OCI-LY7 (cell line): ENCODE data around the gene ACSS2. TPM values are rescaled to one million over a fixed set of nuclear protein-coding genes. Genes with fewer than 3 reads are reported as not detected.

ENCODE experiments used
- BruUV-seq: library from RNA; stranded (reverse); fragments of 400-500 nt; replicated peaks from 2 replicates; lab custom pipeline; 2021; lab: Mats Ljungman, UMichigan
- CTCF ChIA-PET: fragments of 300-600 bp; sonication (Branson Sonifier 250); formaldehyde crosslinking; loops from one replicate; lab custom pipeline; 2022; ENCODE audit warnings: antibody characterized with exemption; ENCODE audit not compliant: unreplicated experiment; lab: Charles Lee
- POLR2A ChIA-PET: fragments of 300-600 bp; sonication (Branson Sonifier 250); formaldehyde crosslinking; loops from one replicate; lab custom pipeline; 2022; ENCODE audit warnings: antibody characterized with exemption; lab: Charles Lee
- DNase-seq: peaks from one replicate; pipeline ENCODE4 v3.0.0-alpha.2; 2015; ENCODE audit warnings: low spot score
- H2AFZ ChIP-seq: fragments of 200-600 bp; sonication (generic), shearing (Covaris generic); 2 replicates; pipeline ENCODE4 v1.6.1; 2014; ENCODE audit warnings: mild to moderate bottlenecking, antibody characterized with exemption, low read length, moderate library complexity
- H3K27ac ChIP-seq: fragments of 200-600 bp; sonication (generic); 2 replicates; pipeline ENCODE4 v1.5.1; 2014; ENCODE audit warnings: mixed run types, low read depth, mild to moderate bottlenecking, moderate library complexity, low read length, inconsistent platforms; ENCODE audit not compliant: poor library complexity, severe bottlenecking
- H3K36me3 ChIP-seq: fragments of 200-600 bp; sonication (generic); 2 replicates; pipeline ENCODE4 v1.6.1; 2014; ENCODE audit warnings: mild to moderate bottlenecking, antibody characterized with exemption, low read length, moderate library complexity, mixed read lengths; ENCODE audit not compliant: insufficient read depth
- H3K4me1 ChIP-seq: fragments of 200-600 bp; sonication (generic); 2 replicates; pipeline ENCODE4 v1.5.1; 2014; ENCODE audit warnings: mild to moderate bottlenecking, low read length; ENCODE audit not compliant: insufficient read depth, poor library complexity, severe bottlenecking
- H3K4me2 ChIP-seq: fragments of 200-600 bp; sonication (generic); 2 replicates; pipeline ENCODE4 v1.6.1; 2014; ENCODE audit warnings: mild to moderate bottlenecking, low read length
- H3K4me3 ChIP-seq: fragments of 200-600 bp; sonication (generic); 2 replicates; pipeline ENCODE4 v1.5.1; 2014; ENCODE audit warnings: mild to moderate bottlenecking, low read depth, low read length; ENCODE audit not compliant: poor library complexity, severe bottlenecking
- H3K79me2 ChIP-seq: fragments of 200-600 bp; sonication (generic); 2 replicates; pipeline ENCODE4 v1.6.1; 2016; ENCODE audit warnings: low read depth, mild to moderate bottlenecking, low read length, moderate library complexity, mixed read lengths; ENCODE audit not compliant: insufficient read depth
- H3K9me2 ChIP-seq: fragments of 200-600 bp; sonication (generic); 2 replicates; pipeline ENCODE4 v1.6.1; 2016; ENCODE audit warnings: mild to moderate bottlenecking, low read length, mixed read lengths; ENCODE audit not compliant: insufficient read depth
- H3K9me3 ChIP-seq: fragments of 200-600 bp; sonication (generic); 2 replicates; pipeline ENCODE4 v1.6.1; 2014; ENCODE audit warnings: mild to moderate bottlenecking, mixed run types, low read length, mixed read lengths
- H4K20me1 ChIP-seq: fragments of 200-600 bp; sonication (generic); 2 replicates; pipeline ENCODE4 v1.6.1; 2014; ENCODE audit warnings: mild to moderate bottlenecking, antibody characterized with exemption, low read length, moderate library complexity, mixed read lengths; ENCODE audit not compliant: insufficient read depth
- EZH2phosphoT487 ChIP-seq: fragments of 200-600 bp; sonication (generic); IDR thresholded peaks from 2 replicates; pipeline ENCODE4 v1.6.1; 2018; ENCODE audit warnings: low read depth, borderline replicate concordance, mild to moderate bottlenecking, mixed run types, antibody characterized with exemption, low read length, moderate library complexity, mixed read lengths
- intact Hi-C: fragments of 100-400 bp; cut with micrococcal nuclease; formaldehyde crosslinking; loops from one replicate; pipeline ENCODE4 v1.10.0; 2022; ENCODE audit not compliant: unreplicated experiment
- total RNA-seq, 2 experiments: library from RNA; depleted of rRNA in 1 of 2; stranded (reverse); fragments of >200 nt in 1 of 2; shearing (Covaris generic) in 1 of 2; gene quantifications; 2 replicates each; pipeline ENCODE4 v1.2.3, GENCODE V29; 2014 to 2022
- TF ChIP-seq, protein P1 (sequence below): fragments of 200-600 bp; sonication (generic); conservative IDR thresholded peaks from 2 replicates; pipeline ENCODE4 v1.5.1; 2014; ENCODE audit warnings: mild to moderate bottlenecking, antibody characterized with exemption, low read length, moderate library complexity, mixed read lengths

ACSS2 gene
- total RNA-seq, 2 experiments from 2014 or later: 18.2 to 21.4 TPM

GRCh38 chr20:34965051-34965450 is 88.6 kb downstream of the ACSS2 start:
- intact Hi-C loops: no loop called here
- Histone ChIP-seq H2AFZ (no peak overlapping the region), H3K9me3 (no peaks in the 10 kb centered on the region), H3K27ac (no peak overlapping the region), H3K36me3 (no peaks in the 10 kb centered on the region), H3K4me1 (peaks cover 5% of the 10 kb centered on the region), H3K4me3 (no peak overlapping the region), H3K79me2 (no peaks in the 10 kb centered on the region), H3K4me2 (no peak overlapping the region), H4K20me1 (no peaks in the 10 kb centered on the region), H3K9me2 (no peaks in the 10 kb centered on the region)
- CTCF ChIA-PET: no interaction called here
- no peak for TF ChIP-seq EZH2phosphoT487
- TF ChIP-seq, protein P1, sequence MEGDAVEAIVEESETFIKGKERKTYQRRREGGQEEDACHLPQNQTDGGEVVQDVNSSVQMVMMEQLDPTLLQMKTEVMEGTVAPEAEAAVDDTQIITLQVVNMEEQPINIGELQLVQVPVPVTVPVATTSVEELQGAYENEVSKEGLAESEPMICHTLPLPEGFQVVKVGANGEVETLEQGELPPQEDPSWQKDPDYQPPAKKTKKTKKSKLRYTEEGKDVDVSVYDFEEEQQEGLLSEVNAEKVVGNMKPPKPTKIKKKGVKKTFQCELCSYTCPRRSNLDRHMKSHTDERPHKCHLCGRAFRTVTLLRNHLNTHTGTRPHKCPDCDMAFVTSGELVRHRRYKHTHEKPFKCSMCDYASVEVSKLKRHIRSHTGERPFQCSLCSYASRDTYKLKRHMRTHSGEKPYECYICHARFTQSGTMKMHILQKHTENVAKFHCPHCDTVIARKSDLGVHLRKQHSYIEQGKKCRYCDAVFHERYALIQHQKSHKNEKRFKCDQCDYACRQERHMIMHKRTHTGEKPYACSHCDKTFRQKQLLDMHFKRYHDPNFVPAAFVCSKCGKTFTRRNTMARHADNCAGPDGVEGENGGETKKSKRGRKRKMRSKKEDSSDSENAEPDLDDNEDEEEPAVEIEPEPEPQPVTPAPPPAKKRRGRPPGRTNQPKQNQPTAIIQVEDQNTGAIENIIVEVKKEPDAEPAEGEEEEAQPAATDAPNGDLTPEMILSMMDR: no peak
- DNase-seq: no peak
- BruUV-seq: no TSS peak
- POLR2A ChIA-PET: no interaction called here

DNA sequence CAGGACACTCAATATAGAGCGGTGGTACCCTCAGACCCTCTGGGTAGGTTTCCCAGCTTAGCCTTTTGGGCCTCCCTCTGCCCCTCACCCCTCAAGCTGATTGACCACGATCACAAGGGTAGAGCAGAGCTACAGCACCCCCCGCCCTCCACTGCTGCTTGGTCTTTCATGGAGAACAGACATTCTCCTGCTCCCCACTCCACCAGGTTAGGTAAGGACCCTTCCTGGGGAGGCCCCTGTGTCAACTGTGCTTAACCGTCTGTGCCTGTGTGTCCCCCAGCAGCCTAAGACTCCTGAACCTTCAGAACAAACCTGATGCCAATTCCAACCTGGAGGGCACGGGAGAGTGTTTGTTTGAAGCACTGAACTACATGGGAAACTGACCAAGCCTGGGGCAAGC is 91.0 kb downstream of the ACSS2 start:
- Histone ChIP-seq H3K9me3 (no peaks in the 10 kb centered on the region), H3K9me2 (no peaks in the 10 kb centered on the region), H3K27ac (no peak overlapping the region), H3K4me1 (no peaks in the 10 kb centered on the region), H3K36me3 (no peaks in the 10 kb centered on the region), H4K20me1 (no peaks in the 10 kb centered on the region), H3K4me3 (no peak overlapping the region), H3K4me2 (no peak overlapping the region), H2AFZ (no peak overlapping the region), H3K79me2 (no peaks in the 10 kb centered on the region)
- TF ChIP-seq, protein P1: no peak
- no peak for TF ChIP-seq EZH2phosphoT487
- BruUV-seq: no TSS peak
- intact Hi-C loops: no loop called here
- DNase-seq: no peak
- ChIA-PET POLR2A (no interaction called here), CTCF (interaction anchor here (0.5 kb wide), 1 partner anchor 332 kb away, joined by 4 read pairs; no protein-coding TSS in a partner anchor)

DNA sequence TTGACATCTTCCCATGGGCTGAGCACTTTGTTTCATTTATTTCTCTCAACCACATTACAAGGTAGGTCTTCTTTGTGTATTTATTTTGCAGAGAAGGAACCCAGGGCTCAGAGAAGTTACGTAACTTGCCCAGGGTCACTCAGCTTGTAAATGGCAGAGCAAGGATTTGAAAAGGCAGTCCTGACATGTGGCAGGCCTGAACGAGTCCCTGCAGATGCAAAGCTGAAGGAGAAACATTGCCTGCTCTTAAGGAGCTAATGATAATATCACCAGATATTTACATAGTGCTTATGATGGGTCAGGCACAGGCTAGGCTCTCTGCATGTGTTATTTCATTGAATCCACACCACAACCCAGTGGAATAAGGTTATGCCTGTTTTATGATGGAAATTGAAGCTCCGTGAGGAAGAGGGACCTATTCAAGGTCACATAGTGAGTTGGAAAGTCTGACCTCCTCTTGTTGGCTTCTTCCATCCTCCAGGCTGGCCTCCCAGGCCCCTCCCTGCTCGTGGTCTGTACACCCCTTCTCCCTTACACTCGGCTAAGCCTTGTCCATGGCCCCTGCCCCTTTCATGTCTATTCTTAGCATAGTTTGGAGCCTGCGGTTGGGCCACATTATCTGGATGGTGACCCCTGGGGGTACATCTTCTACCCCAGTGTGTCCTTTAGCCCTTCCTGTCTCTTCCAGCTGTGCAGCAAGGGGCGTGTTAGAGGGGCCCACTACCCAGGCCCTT is 91.8 kb downstream of the ACSS2 start:
- Histone ChIP-seq H3K79me2 (no peaks in the 10 kb centered on the region), H3K4me3 (no peak overlapping the region), H3K27ac (no peak overlapping the region), H4K20me1 (no peaks in the 10 kb centered on the region), H3K4me1 (no peaks in the 10 kb centered on the region), H3K9me2 (no peaks in the 10 kb centered on the region), H3K36me3 (no peaks in the 10 kb centered on the region), H3K4me2 (no peak overlapping the region), H2AFZ (no peak overlapping the region), H3K9me3 (no peaks in the 10 kb centered on the region)
- BruUV-seq: no TSS peak
- no peak for TF ChIP-seq EZH2phosphoT487
- TF ChIP-seq, protein P1: no peak
- POLR2A ChIA-PET: no interaction called here
- CTCF ChIA-PET: interaction anchor here (0.5 kb wide), 1 partner anchor 331 kb away, joined by 4 read pairs; no protein-coding TSS in a partner anchor
- no peak for DNase-seq
- intact Hi-C loops: no loop called here
